HepG2 (cell line): Measurements from ENCODE around the gene ZNF562. TPM values are rescaled to one million over a fixed set of nuclear protein-coding genes. Genes with fewer than 3 reads are reported as not detected.

ENCODE experiments used
- DNMT3B ChIP-seq: conservative IDR thresholded peaks from 2 replicates; pipeline ENCODE4 v1.6.1; 2016; ENCODE audit warnings: missing biosample characterization, control low read depth
- FOXK1 ChIP-seq: sonication (generic); formaldehyde crosslinking; IDR thresholded peaks from 2 replicates; pipeline ENCODE4 v1.4.0; 2020; ENCODE audit warnings: low read depth, missing genetic modification reagents, borderline replicate concordance
- IRF2 ChIP-seq: IDR thresholded peaks from 2 replicates; pipeline ENCODE4 v1.6.1; 2018; ENCODE audit warnings: missing genetic modification reagents, missing compliant biosample characterization
- MAFK ChIP-seq, 2 experiments: IDR thresholded peaks in 1 of 2; conservative IDR thresholded peaks in 1 of 2; 2 replicates each; pipeline ENCODE4 v1.6.1; 2011; ENCODE audit warnings: improper control_type of control experiment in 2 of 2, low read length in 2 of 2
- SP4 ChIP-seq: sonication (generic); formaldehyde crosslinking; IDR thresholded peaks from 2 replicates; pipeline ENCODE4 v1.8.1; 2023; ENCODE audit warnings: mild to moderate bottlenecking, missing genetic modification reagents
- TEAD3 ChIP-seq: optimal IDR thresholded peaks from 2 replicates; pipeline ENCODE3; 2016; ENCODE audit warnings: borderline replicate concordance
- THYN1 ChIP-seq: sonication (generic); formaldehyde crosslinking; IDR thresholded peaks from 2 replicates; pipeline ENCODE4 v1.8.1; 2023; ENCODE audit warnings: low read depth, mild to moderate bottlenecking, moderate library complexity, missing genetic modification reagents, borderline replicate concordance
- ZMAT3 ChIP-seq: sonication (generic); formaldehyde crosslinking; conservative IDR thresholded peaks from 2 replicates; pipeline ENCODE4 v1.7.0; 2021; ENCODE audit warnings: missing genetic modification reagents
- ZNF264 ChIP-seq: sonication (generic); formaldehyde crosslinking; IDR thresholded peaks from 2 replicates; pipeline ENCODE4 v1.4.0; 2020; ENCODE audit warnings: missing genetic modification reagents
- ZNF296 ChIP-seq: sonication (generic); formaldehyde crosslinking; conservative IDR thresholded peaks from 2 replicates; pipeline ENCODE4 v1.5.0; 2020; ENCODE audit warnings: mild to moderate bottlenecking, missing genetic modification reagents
- ZNF550 ChIP-seq: sonication (generic); formaldehyde crosslinking; IDR thresholded peaks from 2 replicates; pipeline ENCODE4 v1.4.0; 2020; ENCODE audit warnings: mild to moderate bottlenecking, missing genetic modification reagents, borderline replicate concordance
- polyA plus RNA-seq, 8 experiments: library from polyadenylated mRNA; depleted of rRNA in 3 of 8; stranded (reverse) in 7 of 8; unstranded in 1 of 8; fragments of >200 nt; fragmentation: Illumina TruSeq in 4 of 8; extraction: Trizol in 4 of 8; gene quantifications; 2 replicates each; pipeline versions ENCODE4 v1.2.1 to v1.2.3, GENCODE V29; 2011 to 2016; ENCODE audit warnings: low read depth in 4 of 8, missing spikeins in 1 of 8, mixed read lengths in 1 of 8; ENCODE audit not compliant: insufficient read depth in 1 of 8
- total RNA-seq, 5 experiments: library from RNA; depleted of rRNA; stranded (reverse); fragments of >200 nt; fragmentation: Illumina TruSeq; extraction: Trizol; gene quantifications; 2 replicates each; pipeline ENCODE4 v1.2.3, GENCODE V29; 2016; ENCODE audit warnings: low read depth in 1 of 5
- TF ChIP-seq, protein P1 (sequence below): IDR thresholded peaks from 2 replicates; pipeline ENCODE4 v1.6.1; 2016
- TF ChIP-seq, protein P2 (sequence below): sonication (generic); formaldehyde crosslinking; IDR thresholded peaks from 2 replicates; pipeline ENCODE4 v1.8.0; 2022; ENCODE audit warnings: mild to moderate bottlenecking, missing genetic modification reagents, borderline replicate concordance
- TF ChIP-seq, protein P3 (sequence below): sonication (generic); formaldehyde crosslinking; IDR thresholded peaks from 2 replicates; pipeline ENCODE4 v1.8.1; 2023; ENCODE audit warnings: mild to moderate bottlenecking, missing genetic modification reagents, borderline replicate concordance
- TF ChIP-seq, protein P4 (sequence below): sonication (generic); formaldehyde crosslinking; IDR thresholded peaks from 2 replicates; pipeline ENCODE4 v1.4.0; 2020; ENCODE audit warnings: missing genetic modification reagents
- TF ChIP-seq, protein P5 (sequence below): IDR thresholded peaks from 2 replicates; pipeline ENCODE4 v1.6.1; 2016; ENCODE audit warnings: low read depth
- TF ChIP-seq, protein P6 (sequence below): sonication (generic); formaldehyde crosslinking; IDR thresholded peaks from 2 replicates; pipeline ENCODE4 v1.4.0; 2020; ENCODE audit warnings: missing genetic modification reagents

ZNF562 gene
- total and polyA plus RNA-seq, 2 of the 13 experiments (the other 11 are each of a cell fraction or from before 2014, with no cell fraction given): 13.1 to 32.7 TPM

DNA sequence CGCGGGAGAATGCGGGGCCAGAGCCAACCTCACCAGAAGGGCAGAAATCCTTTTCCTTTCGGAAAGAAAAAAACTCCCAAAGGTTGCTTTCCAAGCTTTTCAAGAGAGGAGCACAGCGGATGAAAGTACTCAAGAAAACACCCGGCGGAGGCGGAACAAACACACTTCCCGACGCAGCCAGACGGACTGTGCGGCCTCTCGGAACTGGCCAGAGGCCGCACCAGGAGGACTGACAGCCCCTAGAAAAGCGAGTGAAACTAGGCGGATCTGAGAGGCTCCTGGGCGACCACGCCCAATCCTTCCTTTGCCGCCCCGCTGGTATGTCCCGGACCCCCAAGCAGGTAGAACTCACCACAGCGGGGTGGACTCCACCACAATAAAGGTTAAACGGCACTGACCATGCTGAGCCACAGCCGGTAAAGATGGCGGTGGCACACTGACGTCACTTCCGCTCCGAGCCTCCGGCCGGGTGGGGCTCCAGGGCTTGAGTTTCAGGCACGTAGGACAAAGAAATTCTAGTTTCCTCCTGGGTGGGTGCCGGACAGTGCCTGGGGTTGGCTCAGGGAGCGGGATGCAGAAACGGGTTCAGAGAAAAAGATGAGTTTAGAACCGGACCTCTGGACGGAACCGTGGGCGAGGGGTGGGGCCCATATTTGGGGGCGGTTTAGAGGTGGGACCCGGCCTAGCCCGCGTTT, at the start of gene ZNF562 (continued):
- TF ChIP-seq, protein P1, sequence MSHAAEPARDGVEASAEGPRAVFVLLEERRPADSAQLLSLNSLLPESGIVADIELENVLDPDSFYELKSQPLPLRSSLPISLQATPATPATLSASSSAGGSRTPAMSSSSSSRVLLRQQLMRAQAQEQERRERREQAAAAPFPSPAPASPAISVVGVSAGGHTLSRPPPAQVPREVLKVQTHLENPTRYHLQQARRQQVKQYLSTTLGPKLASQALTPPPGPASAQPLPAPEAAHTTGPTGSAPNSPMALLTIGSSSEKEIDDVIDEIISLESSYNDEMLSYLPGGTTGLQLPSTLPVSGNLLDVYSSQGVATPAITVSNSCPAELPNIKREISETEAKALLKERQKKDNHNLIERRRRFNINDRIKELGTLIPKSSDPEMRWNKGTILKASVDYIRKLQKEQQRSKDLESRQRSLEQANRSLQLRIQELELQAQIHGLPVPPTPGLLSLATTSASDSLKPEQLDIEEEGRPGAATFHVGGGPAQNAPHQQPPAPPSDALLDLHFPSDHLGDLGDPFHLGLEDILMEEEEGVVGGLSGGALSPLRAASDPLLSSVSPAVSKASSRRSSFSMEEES (CRISPR knock-in tag): no peak
- no peak for TF ChIP-seq ZNF550 (CRISPR knock-in tag)
- TF ChIP-seq TEAD3 (CRISPR knock-in tag): no peak
- peak; percentile 91 for TF ChIP-seq DNMT3B (CRISPR knock-in tag)
- TF ChIP-seq, protein P2, sequence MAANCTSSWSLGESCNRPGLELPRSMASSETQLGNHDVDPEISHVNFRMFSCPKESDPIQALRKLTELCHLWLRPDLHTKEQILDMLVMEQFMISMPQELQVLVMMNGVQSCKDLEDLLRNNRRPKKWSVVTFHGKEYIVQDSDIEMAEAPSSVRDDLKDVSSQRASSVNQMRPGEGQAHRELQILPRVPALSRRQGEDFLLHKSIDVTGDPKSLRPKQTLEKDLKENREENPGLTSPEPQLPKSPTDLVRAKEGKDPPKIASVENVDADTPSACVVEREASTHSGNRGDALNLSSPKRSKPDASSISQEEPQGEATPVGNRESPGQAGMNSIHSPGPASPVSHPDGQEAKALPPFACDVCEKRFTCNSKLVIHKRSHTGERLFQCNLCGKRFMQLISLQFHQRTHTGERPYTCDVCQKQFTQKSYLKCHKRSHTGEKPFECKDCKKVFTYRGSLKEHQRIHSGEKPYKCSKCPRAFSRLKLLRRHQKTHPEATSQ (CRISPR knock-in tag): no peak
- TF ChIP-seq SP4 (CRISPR knock-in tag): no peak; the same call in 1 of the 2 replicates
- TF ChIP-seq ZNF264: no peak
- no peak for TF ChIP-seq MAFK (conservative IDR thresholded peaks at IDR 0.05 in 1 of 2, IDR thresholded peaks at IDR 0.05 in 1 of 2; ENCODE audit: low read length in 2 of 2)
- TF ChIP-seq, protein P3, sequence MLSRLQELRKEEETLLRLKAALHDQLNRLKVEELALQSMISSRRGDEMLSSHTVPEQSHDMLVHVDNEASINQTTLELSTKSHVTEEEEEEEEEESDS (CRISPR knock-in tag): no peak
- TF ChIP-seq ZNF296 (CRISPR knock-in tag): 0 out of 2 replicates have a peak, but pooled peaks have one; percentile 60
- peak; percentile 81; the same call in 1 of the 2 replicates for TF ChIP-seq ZMAT3 (CRISPR knock-in tag)
- TF ChIP-seq, protein P4, sequence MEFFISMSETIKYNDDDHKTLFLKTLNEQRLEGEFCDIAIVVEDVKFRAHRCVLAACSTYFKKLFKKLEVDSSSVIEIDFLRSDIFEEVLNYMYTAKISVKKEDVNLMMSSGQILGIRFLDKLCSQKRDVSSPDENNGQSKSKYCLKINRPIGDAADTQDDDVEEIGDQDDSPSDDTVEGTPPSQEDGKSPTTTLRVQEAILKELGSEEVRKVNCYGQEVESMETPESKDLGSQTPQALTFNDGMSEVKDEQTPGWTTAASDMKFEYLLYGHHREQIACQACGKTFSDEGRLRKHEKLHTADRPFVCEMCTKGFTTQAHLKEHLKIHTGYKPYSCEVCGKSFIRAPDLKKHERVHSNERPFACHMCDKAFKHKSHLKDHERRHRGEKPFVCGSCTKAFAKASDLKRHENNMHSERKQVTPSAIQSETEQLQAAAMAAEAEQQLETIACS: no peak
- peak; percentile 48; the same call in 1 of the 2 replicates for TF ChIP-seq IRF2 (CRISPR knock-in tag)
- TF ChIP-seq, protein P5, sequence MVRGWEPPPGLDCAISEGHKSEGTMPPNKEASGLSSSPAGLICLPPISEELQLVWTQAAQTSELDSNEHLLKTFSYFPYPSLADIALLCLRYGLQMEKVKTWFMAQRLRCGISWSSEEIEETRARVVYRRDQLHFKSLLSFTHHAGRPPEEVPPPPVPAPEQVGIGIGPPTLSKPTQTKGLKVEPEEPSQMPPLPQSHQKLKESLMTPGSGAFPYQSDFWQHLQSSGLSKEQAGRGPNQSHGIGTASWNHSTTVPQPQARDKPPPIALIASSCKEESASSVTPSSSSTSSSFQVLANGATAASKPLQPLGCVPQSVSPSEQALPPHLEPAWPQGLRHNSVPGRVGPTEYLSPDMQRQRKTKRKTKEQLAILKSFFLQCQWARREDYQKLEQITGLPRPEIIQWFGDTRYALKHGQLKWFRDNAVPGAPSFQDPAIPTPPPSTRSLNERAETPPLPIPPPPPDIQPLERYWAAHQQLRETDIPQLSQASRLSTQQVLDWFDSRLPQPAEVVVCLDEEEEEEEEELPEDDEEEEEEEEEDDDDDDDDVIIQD (CRISPR knock-in tag): 0 out of 2 replicates have a peak, but pooled peaks have one; percentile 41
- TF ChIP-seq THYN1 (CRISPR knock-in tag): no peak
- no peak for TF ChIP-seq FOXK1 (CRISPR knock-in tag)
- TF ChIP-seq, protein P6, sequence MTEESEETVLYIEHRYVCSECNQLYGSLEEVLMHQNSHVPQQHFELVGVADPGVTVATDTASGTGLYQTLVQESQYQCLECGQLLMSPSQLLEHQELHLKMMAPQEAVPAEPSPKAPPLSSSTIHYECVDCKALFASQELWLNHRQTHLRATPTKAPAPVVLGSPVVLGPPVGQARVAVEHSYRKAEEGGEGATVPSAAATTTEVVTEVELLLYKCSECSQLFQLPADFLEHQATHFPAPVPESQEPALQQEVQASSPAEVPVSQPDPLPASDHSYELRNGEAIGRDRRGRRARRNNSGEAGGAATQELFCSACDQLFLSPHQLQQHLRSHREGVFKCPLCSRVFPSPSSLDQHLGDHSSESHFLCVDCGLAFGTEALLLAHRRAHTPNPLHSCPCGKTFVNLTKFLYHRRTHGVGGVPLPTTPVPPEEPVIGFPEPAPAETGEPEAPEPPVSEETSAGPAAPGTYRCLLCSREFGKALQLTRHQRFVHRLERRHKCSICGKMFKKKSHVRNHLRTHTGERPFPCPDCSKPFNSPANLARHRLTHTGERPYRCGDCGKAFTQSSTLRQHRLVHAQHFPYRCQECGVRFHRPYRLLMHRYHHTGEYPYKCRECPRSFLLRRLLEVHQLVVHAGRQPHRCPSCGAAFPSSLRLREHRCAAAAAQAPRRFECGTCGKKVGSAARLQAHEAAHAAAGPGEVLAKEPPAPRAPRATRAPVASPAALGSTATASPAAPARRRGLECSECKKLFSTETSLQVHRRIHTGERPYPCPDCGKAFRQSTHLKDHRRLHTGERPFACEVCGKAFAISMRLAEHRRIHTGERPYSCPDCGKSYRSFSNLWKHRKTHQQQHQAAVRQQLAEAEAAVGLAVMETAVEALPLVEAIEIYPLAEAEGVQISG (CRISPR knock-in tag): peak; percentile 79
